ENCODE data around the gene ZNF675.
"Not testable (repeated sequence)": the region's sequence is repeated elsewhere in the genome, so short reads cannot be mapped to it uniquely, and the experiment has no call there.

The ZNF675 gene

GRCh38 chr19:23686621-23687423 is at the start of gene ZNF675:
ZNF675 (minus strand) TSS chr19:23687212; CDS start chr19:23687033, 179 bp downstream.
- DNase-seq: peak; percentile 95

GRCh38 chr19:23730729-23731465 is 43.9 kb upstream of the ZNF675 start:
- DNase-seq: not testable (repeated sequence)

GRCh38 chr19:23724161-23724560 is 37.1 kb upstream of the ZNF675 start:
- not testable (repeated sequence) for DNase-seq

- DNase-seq: no peak
These were observed 31.8 kb upstream of the ZNF675 start for GRCh38 chr19:23718802-23719201.

GRCh38 chr19:23716792-23717191 is 29.8 kb upstream of the ZNF675 start:
- DNase-seq: no peak

GRCh38 chr19:23709347-23709746 is 22.3 kb upstream of the ZNF675 start:
- no peak for DNase-seq

GRCh38 chr19:23706657-23707056 is 19.6 kb upstream of the ZNF675 start:
- DNase-seq: no peak

GRCh38 chr19:23699521-23699860 is 12.5 kb upstream of the ZNF675 start:
- no peak for DNase-seq

- DNase-seq: no peak
These were observed 11.9 kb upstream of the ZNF675 start for GRCh38 chr19:23698711-23699520.

GRCh38 chr19:23692937-23693336 is 5.9 kb upstream of the ZNF675 start:
- not testable (repeated sequence) for DNase-seq

- DNase-seq: no peak
These were observed 13.9 kb downstream of the ZNF675 start for GRCh38 chr19:23673132-23673531.

GRCh38 chr19:23668606-23669005 is 18.4 kb downstream of the ZNF675 start:
- not testable (repeated sequence) for DNase-seq

- no peak for DNase-seq
These were observed 21.2 kb downstream of the ZNF675 start for GRCh38 chr19:23665651-23666410.

- not testable (repeated sequence) for DNase-seq
These were observed 37.2 kb downstream of the ZNF675 start for GRCh38 chr19:23649817-23650216.
